Measurements from ENCODE around the gene ACER2.
A peak's percentile ranks its signal among the peaks of the same experiment; 100 is the strongest.

DNA sequence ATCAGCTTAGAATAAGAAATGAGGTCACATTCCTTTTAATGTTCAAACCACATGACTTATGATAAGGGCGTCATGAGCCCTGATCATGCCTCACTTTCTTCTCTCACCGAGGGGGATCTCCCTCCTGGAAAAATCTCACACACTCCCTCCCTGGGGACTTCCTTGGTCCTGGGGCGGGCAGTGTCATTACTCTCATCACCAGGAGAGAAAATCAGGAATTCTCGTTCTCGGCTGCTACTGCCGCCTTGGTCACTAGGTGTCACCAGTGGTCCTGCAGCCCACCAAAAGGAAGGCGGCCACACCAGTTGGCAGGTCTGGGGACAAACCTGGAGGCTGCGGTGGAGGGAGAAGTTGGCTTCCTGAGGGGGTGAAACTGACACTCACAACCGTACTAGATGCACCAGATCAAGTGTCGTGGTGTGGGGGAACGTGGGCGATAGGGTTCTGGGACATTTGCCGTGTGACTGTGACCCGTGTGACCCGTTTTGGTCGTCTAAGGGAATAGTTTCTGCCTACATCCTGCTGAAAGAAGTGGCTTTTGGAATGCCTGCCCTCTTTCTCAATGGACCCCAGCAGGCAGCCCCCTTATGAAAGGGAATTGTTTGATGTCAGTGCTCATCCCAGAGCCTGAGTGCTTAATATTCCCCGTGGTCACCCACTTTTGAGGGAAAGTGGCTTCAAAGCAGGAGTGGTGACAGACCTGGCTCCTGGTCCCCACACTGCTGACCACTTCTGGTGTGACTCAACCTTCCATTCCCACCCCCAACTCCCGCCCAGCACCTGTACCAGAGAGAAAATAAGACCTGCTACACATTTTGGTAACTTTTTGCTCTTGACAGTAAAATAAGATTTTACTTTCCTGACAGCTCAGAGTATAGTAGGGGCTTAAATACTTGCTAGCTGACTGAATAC lies 63.2 kb downstream of the ACER2 start:
- TF ChIP-seq CEBPB (IDR thresholded peaks at IDR 0.05; ENCODE audit: low read depth, low read length) (no peak), POLR2A (IDR thresholded peaks at IDR 0.05; ENCODE audit: low read depth, low read length) (no peak), SMC3 (IDR thresholded peaks at IDR 0.05; ENCODE audit: low read depth, low read length) (peak; percentile 27; the same call in 1 of the 2 replicates), MXI1 (IDR thresholded peaks at IDR 0.05; ENCODE audit: borderline replicate concordance, low read depth, low read length) (no peak), MAFK (IDR thresholded peaks at IDR 0.05; ENCODE audit: low read depth, low read length) (no peak), RFX5 (IDR thresholded peaks at IDR 0.05; ENCODE audit: low read depth, low read length) (no peak), RAD21 (IDR thresholded peaks at IDR 0.05; ENCODE audit: low read length) (peak; percentile 54)
- TF ChIP-seq, protein P1, sequence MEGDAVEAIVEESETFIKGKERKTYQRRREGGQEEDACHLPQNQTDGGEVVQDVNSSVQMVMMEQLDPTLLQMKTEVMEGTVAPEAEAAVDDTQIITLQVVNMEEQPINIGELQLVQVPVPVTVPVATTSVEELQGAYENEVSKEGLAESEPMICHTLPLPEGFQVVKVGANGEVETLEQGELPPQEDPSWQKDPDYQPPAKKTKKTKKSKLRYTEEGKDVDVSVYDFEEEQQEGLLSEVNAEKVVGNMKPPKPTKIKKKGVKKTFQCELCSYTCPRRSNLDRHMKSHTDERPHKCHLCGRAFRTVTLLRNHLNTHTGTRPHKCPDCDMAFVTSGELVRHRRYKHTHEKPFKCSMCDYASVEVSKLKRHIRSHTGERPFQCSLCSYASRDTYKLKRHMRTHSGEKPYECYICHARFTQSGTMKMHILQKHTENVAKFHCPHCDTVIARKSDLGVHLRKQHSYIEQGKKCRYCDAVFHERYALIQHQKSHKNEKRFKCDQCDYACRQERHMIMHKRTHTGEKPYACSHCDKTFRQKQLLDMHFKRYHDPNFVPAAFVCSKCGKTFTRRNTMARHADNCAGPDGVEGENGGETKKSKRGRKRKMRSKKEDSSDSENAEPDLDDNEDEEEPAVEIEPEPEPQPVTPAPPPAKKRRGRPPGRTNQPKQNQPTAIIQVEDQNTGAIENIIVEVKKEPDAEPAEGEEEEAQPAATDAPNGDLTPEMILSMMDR (conservative IDR thresholded peaks at IDR 0.05; ENCODE audit: low read depth, low read length) = peak; percentile 62
